SH-SY5Y (cell line): ENCODE results near the gene CELF2.

Source experiments
- GATA2 ChIP-seq: IDR thresholded peaks from 2 replicates; pipeline ENCODE4 v1.6.1; 2011; ENCODE audit warnings: mild to moderate bottlenecking, low read depth, low read length
- GATA3 ChIP-seq: IDR thresholded peaks from 2 replicates; pipeline ENCODE4 v1.6.1; 2011; ENCODE audit warnings: low read depth, mild to moderate bottlenecking, low read length, moderate library complexity

DNA sequence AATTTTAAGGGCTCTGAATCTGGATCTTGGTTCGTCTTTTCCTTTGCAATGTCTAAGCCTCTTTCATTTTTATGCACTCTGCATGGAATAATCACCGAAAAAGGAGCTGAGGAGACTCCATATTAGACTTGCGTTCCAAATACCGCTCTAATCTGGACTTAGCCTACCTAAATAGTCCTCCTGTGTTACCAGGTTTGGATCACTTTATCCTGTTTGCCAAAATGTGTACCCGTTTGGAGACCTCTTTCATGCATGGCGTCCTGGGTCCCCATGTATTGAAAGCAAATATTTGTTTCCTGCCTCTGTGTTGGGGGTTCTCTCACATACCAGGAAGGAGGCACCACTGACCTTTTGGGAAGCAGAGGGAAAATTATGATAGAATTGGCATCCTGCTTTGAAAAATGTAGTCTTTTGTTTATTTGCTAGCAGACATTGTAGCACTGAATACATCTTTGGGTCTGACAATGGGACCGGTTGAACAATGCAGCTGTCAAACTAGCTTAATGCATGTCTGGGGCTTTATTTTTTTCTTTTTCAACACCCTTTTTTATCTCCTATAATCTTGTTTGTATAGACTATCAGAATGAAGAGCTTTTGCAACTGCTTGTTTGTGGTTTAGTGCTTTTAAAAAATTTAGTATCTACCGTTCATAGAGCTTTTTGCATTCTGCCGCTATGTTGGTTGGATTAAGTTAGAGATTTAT lies 11.8 kb upstream of the CELF2 start:
- no peak for TF ChIP-seq GATA2
- no peak for TF ChIP-seq GATA3
